Activated naive CD8-positive, alpha-beta T cell treated with anti-CD3 and anti-CD28 coated beads, Interleukin-2, amount 10 ng/mL, durations not matched to agents 7 days and 5 days (primary cell): ENCODE data around the gene PTGR2. TPM values are rescaled to one million over a fixed set of nuclear protein-coding genes. Genes with fewer than 3 reads are reported as not detected.
"Not testable (repeated sequence)": the region's sequence is repeated elsewhere in the genome, so short reads cannot be mapped to it uniquely, and the experiment has no call there.

Experiments
- ATAC-seq: fragments of 150-1000 bp; cut with Tn5 transposase; one replicate; pipeline ENCODE4 v1.10.0; 2021; ENCODE audit warnings: low read depth, moderate library complexity
- POLR2A ChIA-PET: fragments of 350-600 bp; sonication (Branson Sonifier 250); formaldehyde crosslinking; loops from one replicate; lab custom pipeline; 2021; ENCODE audit warnings: antibody characterized with exemption; lab: Charles Lee
- DNase-seq: peaks from one replicate; pipeline ENCODE4 v3.0.0; 2021
- H3K27ac Mint-ChIP-seq: one replicate; pipeline ENCODE4 v1.8.0; 2022; ENCODE audit warnings: mild to moderate bottlenecking, mixed read lengths
- H3K27me3 Mint-ChIP-seq: one replicate; pipeline ENCODE4 v1.8.0; 2022; ENCODE audit warnings: mild to moderate bottlenecking, moderate library complexity, mixed read lengths
- H3K36me3 Mint-ChIP-seq: one replicate; pipeline ENCODE4 v1.8.0; 2021; ENCODE audit warnings: mild to moderate bottlenecking, mixed read lengths
- H3K4me1 Mint-ChIP-seq: one replicate; pipeline ENCODE4 v1.8.0; 2021; ENCODE audit warnings: mixed read lengths
- H3K4me3 Mint-ChIP-seq: one replicate; pipeline ENCODE4 v1.8.0; 2022; ENCODE audit warnings: mild to moderate bottlenecking, moderate library complexity, mixed read lengths
- H3K9me3 Mint-ChIP-seq: one replicate; pipeline ENCODE4 v1.8.0; 2021; ENCODE audit warnings: mixed read lengths
- total RNA-seq, 2 experiments: library from RNA; stranded (reverse); gene quantifications; one replicate each; pipeline ENCODE4 v1.2.3, GENCODE V29; 2021

Gene PTGR2
- total RNA-seq, 2 experiments from 2014 or later: 3.4 to 3.6 TPM

DNA sequence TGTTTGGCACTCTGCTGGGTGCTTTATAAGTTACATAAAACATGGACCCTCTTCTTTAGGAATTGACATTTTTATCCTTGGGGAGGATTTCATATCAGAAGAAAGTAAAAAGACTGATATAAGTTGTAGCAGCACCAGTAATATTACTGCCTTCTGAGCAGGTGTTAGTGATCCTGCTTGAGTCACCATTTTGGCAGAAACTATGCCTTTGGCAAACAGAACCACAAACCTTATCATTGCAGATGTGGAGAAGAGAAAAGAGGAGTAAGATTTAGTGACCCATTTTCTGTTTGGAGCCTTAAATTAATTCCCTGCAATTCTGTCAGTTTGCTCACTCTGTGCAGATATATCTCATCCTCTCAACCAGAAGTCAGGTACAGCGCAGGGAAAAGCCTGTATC lies 58.0 kb downstream of the PTGR2 start:
- no peak overlapping the region for H3K27ac Mint-ChIP-seq
- H3K27me3 Mint-ChIP-seq: no peaks in the 10 kb centered on the region
- ATAC-seq: no peak
- peaks cover 3% of the 10 kb centered on the region for H3K4me1 Mint-ChIP-seq
- H3K4me3 Mint-ChIP-seq: no peak overlapping the region
- H3K36me3 Mint-ChIP-seq: peaks cover 60% of the 10 kb centered on the region
- H3K9me3 Mint-ChIP-seq: no peaks in the 10 kb centered on the region
- DNase-seq: no peak
- POLR2A ChIA-PET: no interaction called here

DNA sequence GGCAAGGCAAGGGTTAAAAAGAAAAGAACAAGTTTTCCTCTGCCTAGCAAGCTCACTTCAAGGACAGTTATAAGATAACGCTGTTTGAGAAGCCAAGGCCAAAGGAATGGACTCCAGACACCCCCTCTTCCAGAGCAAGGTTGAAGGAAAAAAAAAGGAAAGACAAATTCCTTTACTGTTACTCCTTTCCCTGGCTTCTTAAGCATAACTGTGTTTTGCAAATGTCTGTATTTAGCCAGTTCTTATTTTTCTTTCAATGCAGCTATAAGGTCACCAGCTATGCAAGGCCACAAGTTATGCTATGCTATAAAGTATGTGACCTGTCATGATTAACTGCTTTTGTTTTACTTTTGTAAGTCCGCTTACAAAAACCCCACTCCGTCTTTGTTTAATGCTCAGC lies 61.6 kb downstream of the PTGR2 start:
- Mint-ChIP-seq H3K4me1 (peaks cover 3% of the 10 kb centered on the region), H3K4me3 (no peak overlapping the region), H3K27me3 (no peaks in the 10 kb centered on the region), H3K27ac (no peak overlapping the region), H3K36me3 (peaks cover 46% of the 10 kb centered on the region), H3K9me3 (no peaks in the 10 kb centered on the region)
- POLR2A ChIA-PET: no interaction called here
- DNase-seq (no peak), ATAC-seq (no peak)

DNA sequence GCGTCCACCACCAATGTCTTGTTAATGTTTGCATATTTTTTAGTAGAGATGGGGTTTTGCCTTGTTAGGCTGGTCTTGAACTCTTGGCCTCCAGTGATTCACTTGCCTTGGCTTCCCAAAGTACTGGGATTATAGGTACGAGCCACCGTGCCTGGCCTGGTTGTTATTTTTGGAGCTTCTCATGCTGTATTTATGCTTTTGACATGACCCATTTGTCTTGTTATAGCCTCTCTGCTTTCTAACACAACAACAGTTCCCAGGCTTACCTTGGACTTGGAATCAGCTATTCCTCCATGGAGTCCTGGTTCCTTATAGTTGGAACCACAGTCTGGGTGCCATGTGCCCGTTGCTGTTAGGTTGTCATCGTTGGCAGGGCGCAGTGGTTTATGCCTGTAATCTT lies 64.7 kb downstream of the PTGR2 start:
- Mint-ChIP-seq H3K4me1 (peaks cover 1% of the 10 kb centered on the region), H3K4me3 (no peak overlapping the region), H3K27ac (no peak overlapping the region), H3K9me3 (no peaks in the 10 kb centered on the region), H3K36me3 (peaks cover 29% of the 10 kb centered on the region), H3K27me3 (no peaks in the 10 kb centered on the region)
- DNase-seq (no peak), ATAC-seq (no peak)
- POLR2A ChIA-PET: interaction anchor here (0.7 kb wide), 1 partner anchor 615 kb away, joined by 3 read pairs; no protein-coding TSS in a partner anchor

DNA sequence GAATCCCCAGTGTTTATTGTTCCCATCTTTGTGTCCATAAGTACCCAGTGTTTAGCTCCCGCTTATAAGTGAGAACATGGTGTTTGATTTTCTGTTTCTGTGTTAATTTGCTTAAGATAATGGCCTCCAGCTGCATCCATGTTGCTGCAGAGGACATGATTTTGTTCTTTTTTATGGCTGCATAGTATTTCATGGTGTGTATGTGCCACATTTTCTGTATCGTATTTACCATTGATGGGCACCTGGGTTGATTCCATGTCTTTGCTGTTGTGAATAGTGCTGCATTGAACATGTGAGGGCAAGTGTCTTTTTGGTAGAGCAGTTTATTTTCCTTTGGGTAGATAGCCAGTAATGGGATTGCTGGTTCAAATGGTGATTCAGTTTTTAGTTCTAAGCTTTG lies 67.8 kb downstream of the PTGR2 start:
- H3K4me3 Mint-ChIP-seq, H3K27me3 Mint-ChIP-seq, H3K4me1 Mint-ChIP-seq, DNase-seq, H3K9me3 Mint-ChIP-seq, H3K27ac Mint-ChIP-seq, POLR2A ChIA-PET, ATAC-seq: not testable (repeated sequence)
- H3K36me3 Mint-ChIP-seq: peaks cover 12% of the 10 kb centered on the region

DNA sequence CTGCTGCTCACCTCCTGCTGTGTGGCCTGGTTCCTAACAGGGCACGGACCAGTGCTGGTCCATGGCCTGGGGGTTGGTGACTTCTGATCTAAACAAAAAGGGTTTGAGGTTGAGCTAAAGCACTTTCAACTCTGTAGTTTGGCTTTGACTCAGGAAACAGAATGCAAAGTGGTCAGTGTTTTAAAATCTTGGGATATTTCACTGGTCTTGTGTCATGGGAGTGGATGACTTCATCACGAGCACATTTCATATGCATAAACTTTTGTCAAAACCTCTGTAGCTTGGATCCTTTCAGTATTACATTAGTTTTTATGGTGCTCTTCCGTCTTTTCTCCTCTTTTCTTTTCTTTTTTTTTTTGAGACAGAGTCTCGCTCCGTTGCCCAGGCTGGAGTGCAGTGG lies 72.7 kb downstream of the PTGR2 start:
- no peak for ATAC-seq
- DNase-seq: no peak
- Mint-ChIP-seq H3K27me3 (no peaks in the 10 kb centered on the region), H3K4me3 (no peak overlapping the region), H3K4me1 (peaks cover 3% of the 10 kb centered on the region), H3K36me3 (peaks cover 35% of the 10 kb centered on the region), H3K9me3 (no peaks in the 10 kb centered on the region), H3K27ac (no peak overlapping the region)
- POLR2A ChIA-PET: no interaction called here

Other genes starting within 250 kb of the PTGR2 start
- not detected for gene ACOT6, start 239.3 kb upstream of the PTGR2 start, total RNA-seq
- 1 to 10 TPM; 6.3 TPM for gene DNAL1, start 206.8 kb upstream of the PTGR2 start, total RNA-seq
- gene PNMA1, start 137.4 kb upstream of the PTGR2 start, total RNA-seq: 10 to 100 TPM; 32.1 to 34.9 TPM
- gene ZNF410, start 35.0 kb downstream of the PTGR2 start, total RNA-seq: 10 to 100 TPM; 53.3 to 56.5 TPM
- 1 to 10 TPM; 2.6 to 3.5 TPM for gene FAM161B, start 98.3 kb downstream of the PTGR2 start, total RNA-seq
- 10 to 100 TPM; 26.4 to 27.2 TPM for gene COQ6, start 98.5 kb downstream of the PTGR2 start, total RNA-seq
- gene ENTPD5, start 167.5 kb downstream of the PTGR2 start, total RNA-seq: 10 to 100 TPM; 13.5 to 14.4 TPM
- 1 to 10 TPM; 1.2 to 2.9 TPM for gene BBOF1, start 167.5 kb downstream of the PTGR2 start, total RNA-seq
- 10 to 100 TPM; 17.6 to 20.1 TPM for gene ALDH6A1, start 232.6 kb downstream of the PTGR2 start, total RNA-seq
- 10 to 100 TPM; 12.0 to 15.0 TPM for gene LIN52, start 233.1 kb downstream of the PTGR2 start, total RNA-seq